ENCODE results near the gene PROK1.
"Not testable (repeated sequence)": the region's sequence is repeated elsewhere in the genome, so short reads cannot be mapped to it uniquely, and the experiment has no call there.

Gene PROK1

DNA sequence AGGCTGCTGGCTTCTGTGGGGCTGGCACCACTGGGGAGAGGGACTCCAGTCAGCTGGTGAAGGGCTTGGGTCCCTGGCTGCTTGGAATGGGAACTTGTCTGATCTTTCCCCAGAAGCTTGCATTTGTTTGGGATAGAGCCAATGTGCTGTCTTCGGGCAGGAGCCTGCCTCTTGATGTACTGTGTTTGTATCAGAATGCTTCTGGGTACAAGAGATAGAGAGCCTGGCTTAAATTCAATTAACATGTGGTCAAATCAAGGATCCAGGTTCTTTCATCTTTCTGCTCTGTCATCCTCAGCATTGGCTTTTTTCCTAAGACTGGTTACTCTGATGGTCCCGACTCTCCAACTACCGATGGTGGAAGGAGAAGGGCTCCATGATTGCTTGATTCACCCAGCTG, 16.0 kb upstream of the PROK1 start:
- no peak for DNase-seq

DNA sequence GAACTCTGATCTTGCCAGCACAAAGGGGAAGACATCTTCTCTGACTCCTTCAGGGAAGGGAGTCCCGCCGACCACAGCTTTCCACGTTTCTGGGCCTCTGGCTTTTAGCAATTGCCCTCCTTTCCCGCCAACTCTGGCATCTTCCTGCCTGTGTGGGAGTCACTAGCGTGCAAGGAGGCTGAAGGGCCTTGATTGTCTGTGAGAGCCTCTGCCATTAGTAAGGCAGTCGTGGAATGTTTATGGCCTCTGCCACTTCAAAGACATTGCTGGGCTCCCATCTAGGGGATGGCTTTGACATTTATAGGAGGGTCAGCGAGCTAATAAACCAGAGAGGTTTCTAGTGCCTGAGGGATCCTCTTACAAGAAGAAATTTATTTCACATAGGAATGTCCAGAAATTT, 14.3 kb upstream of the PROK1 start:
- DNase-seq: no peak

DNA sequence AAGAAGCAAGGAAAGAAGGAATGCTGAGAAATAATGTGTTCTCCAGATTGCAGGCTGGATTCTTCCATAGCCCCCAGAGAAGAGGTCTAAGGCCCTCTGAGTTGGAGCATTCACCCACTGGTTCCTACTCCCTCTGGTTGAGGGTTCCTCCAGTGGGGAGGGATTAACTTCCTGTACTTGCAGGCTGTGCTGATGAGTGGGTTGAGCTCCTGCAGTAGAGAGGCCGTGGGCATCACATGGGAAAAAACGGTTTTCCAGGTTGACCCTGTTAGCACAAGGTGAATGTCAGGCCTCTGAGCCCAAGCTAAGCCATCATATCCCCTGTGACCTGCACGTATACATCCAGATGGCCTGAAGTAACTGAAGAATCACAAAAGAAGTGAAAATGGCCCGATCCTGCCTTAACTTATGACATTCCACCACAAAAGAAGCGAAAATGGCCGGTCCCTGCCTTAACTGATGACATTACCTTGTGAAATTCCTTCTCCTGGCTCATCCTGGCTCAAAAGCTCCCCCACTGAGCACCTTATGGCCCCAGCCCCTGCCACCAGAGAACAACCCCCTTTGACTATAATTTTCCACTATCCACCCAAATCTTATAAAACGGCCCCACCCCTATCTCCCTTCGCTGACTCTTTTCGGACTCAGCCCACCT, 13.2 kb upstream of the PROK1 start:
- not testable (repeated sequence) for DNase-seq

DNA sequence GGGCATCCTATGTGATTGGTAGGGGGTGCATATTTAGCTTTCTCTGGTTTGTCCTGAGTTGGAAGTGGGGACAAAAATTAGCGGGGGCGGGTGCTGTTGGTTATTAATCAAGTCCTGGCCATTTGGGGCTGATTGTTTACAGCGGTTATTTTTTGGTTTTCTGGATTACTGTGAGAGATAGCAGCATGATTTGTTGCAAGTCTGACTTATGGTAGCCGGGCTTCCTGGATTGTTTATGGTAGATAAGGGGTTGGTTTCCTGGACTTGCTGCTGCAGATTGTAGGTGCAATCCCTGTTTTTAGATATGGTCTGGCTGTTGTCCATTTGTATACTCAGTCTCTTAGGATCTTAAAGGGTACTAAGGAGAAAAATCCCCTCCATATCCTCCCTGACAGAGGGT, 12.1 kb upstream of the PROK1 start:
- no peak for DNase-seq

DNA sequence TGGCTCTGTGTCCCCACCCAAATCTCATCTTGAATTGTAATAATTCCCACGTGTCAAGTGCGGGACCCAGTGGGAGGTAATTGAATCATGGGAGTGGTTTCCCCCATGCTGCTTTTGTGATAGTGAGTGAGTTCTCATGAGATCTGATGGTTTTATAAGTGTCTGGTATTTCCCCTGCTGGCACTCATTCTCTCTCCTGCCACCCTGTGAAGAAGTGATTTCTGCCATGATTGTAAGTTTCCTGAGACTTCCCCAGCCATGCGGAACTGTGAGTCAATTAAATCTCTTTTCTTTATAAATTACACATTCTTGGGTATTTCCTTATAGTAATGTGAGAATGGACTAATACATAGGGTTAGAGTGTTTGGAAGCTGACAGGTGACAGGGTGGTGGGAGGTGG, 11.1 kb upstream of the PROK1 start:
- DNase-seq: peak in 1 of 2 donors; percentile 47

DNA sequence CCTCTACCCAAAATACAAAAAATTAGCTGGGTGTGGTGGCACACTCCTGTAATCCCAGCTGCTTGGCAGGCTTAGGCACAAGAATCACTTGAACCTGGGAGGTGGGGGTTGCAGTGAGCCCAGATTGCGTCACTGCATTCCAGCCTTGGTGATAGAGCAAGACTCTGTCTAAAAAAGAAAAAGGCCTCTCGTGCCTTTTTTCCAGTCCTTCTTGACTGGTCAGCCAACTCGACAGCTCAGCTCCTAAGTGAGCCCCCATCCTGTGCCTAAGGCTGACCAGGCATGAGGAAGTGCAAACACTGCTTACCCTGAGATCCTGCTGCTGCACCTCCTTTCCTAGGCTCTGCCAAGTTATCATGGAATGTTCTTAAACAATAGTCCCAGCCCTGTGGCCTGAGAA, 10.1 kb upstream of the PROK1 start:
- no peak for DNase-seq

DNA sequence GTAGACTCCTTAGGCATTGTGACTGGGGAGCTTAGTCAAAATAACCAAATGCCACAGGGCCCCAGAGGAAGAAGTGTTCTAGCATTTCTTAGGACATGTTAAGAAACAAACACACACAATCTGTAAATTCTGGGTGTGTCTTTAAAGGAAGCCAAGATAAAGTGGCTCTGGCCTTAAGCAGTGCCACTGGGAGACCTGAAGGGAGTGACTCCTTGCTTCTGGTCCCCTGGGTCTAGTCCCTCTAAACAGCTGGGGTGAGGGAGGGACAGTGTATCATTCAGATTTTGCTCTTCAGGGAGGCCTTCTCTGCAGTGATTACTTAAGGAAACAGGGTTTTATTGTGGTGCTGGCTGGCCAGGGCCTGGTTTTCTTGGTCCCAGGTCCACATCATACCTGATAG, 9.1 kb upstream of the PROK1 start:
- DNase-seq: no peak

DNA sequence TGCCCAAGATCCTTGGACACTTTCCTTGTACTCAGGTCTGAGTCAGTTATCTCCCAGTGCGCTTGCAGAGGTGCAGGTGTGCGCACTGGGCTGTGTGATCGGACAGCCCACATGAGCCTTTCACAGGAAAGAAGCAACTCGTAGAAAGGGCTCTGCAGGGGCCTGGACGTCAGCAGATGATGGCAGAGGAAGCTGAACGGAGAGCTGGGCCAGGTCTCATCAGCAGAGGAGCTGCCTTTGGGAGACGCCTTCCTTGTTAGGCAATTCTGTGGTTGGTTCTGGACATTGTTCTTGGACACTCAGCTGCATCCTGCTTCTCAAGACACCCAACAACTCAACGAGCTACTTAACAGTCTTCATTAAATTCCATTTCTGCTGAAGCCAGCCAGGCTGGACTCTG, 7.5 kb upstream of the PROK1 start:
- no peak for DNase-seq

DNA sequence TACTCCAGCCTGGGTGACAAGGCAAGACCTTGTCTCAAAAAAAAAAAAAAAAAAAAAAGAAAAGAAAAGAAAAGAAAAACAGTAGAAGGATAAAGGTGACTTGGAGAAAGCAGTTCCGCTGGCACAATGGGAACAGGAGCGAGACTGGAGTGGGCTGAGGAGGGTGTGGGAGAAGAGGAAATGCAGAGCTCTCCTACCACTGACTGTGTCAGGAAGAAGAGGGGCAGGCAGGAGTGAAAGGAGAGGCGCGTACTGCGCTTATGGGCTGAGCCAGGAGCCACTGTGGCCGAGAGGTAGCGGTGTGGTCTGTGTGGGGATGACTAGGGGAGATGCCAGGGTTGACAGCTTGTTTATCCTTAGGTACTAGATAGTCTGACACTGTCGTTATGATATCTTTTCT, 6.4 kb upstream of the PROK1 start:
- no peak for DNase-seq

DNA sequence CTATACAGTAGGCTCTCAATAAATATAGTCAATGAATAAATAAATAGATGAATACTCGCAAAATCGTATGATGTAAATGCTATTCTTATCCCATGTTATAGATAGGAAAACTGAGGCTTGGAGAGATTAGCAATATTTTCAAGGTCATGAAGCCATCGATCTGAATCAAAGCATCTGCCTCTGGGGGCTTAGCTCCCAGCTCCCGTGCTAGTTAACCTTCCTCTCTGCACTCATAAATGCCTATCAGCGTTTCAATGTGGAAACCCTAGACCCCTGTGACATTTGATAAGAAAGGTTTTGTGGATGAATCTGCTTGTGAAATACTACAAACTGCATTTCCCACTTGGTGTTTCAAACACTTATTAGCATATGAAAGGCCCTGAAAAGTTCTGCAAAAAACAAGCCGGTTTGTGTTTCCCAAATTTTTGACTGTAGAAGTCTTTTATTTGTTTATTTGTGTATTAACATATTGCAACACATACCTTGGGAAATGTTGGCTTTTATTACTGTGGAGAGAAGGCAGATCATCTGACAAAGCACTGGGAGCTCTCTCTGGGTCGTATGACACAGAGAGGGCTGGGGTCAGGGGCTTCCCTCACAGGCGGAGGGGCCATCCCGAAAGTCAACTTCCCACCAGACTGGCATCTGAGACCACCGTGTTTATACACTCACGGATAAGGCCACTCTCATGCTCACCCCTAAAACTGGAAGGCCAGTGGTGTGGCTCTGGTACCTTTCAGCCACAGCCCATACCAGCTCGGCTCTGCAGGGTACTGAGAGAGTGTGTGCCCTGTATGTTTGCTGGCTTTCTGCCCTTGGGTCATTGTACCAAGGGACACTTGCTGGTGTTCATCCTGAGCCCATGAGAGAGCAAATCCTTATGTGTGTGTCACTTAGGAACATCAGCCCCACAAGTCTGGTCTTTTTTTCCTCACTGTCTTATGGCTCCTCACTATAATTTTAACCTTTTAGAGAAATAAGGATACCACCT, 993 bp upstream of the PROK1 start:
- peak; percentile 25 to 65 for DNase-seq

DNA sequence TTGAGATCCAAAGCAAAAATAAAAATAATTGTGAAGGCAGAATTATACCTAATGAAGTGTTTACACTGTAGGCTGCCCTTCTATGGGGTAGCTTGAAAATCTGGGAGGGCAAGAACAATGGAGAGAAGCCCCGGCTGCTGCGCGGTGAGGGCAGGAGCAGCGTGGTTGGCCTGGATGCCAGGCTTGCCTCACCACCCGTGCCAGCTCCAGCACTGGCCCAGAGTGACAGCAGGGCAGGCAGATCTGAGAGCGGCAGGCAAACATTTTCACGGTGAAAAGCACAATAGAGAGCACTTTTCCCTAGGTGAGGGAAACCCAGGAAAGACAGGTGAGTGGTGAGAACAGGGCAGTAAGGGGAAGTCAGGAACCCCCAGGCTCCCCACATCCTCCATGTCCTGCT, 1.4 kb downstream of the PROK1 start:
- DNase-seq: no peak

DNA sequence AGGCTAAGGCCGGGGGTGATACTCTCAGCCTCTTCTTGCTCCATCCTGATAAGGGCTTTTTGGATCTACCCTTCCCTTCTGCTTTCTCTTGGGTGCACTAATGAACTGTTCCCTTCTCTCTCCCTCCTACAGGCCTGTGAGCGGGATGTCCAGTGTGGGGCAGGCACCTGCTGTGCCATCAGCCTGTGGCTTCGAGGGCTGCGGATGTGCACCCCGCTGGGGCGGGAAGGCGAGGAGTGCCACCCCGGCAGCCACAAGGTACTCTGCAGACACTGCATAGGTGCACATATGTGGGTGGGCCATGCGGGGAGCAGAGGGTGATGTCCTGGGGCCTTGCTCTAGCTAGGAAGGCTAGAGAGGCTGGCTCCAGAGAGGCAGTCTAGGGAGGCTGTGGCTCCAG, 2.9 kb downstream of the PROK1 start:
- no peak for DNase-seq

DNA sequence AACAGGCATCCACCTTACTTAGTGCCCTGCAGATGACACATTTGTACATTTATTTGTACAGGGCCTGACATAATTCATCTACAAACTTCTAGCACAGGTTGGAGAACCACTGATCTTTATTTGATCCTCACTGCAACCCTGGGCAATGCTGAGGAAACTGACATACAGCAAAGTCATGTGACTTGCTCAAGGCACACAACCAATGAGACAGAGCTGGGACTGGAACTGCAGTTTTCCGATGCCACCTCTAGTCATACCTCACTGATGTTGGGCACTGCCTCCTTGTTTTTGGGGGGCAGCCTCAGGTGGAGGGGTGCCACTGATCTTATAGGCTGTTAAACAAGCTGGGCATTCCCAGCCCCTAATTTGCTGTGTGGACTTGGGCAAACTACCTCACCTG, 3.4 kb downstream of the PROK1 start:
- no peak for DNase-seq

DNA sequence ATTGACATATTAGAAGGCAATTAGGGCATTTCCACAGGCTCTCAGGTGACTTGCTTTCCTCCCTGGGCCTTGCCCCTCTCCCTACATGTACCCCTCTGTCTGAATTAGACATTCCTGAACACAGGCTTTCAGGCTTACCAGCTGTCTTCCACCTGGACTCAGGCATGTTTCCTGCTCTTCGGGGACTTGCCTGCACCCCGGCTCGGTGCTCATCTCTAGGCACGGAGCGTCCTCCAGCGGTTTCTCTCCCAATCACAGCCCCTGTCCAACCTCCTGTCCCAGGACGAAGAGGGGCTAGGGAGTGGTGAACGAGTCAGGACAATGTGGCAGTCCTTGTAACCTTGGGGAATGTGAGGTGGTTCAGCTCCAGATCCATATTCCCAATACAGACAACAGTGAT, 4.2 kb downstream of the PROK1 start:
- no peak for DNase-seq

DNA sequence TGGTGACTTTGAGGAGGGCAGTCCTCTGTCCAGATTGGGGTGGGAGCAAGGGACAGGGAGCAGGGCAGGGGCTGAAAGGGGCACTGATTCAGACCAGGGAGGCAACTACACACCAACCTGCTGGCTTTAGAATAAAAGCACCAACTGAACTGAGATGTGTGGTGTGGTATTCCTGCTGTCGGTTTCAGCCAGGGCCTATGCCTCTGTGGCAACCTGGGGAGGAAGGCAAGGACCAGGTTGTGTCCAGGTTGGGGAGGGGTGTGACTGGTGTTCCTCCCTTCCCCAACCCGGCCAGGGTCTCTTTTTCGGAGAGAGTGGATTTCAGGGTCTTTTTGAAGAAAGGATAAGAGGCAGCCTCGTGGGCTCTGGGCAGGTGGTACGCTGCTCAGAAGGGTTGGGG, 6.3 kb downstream of the PROK1 start:
- DNase-seq: no peak

DNA sequence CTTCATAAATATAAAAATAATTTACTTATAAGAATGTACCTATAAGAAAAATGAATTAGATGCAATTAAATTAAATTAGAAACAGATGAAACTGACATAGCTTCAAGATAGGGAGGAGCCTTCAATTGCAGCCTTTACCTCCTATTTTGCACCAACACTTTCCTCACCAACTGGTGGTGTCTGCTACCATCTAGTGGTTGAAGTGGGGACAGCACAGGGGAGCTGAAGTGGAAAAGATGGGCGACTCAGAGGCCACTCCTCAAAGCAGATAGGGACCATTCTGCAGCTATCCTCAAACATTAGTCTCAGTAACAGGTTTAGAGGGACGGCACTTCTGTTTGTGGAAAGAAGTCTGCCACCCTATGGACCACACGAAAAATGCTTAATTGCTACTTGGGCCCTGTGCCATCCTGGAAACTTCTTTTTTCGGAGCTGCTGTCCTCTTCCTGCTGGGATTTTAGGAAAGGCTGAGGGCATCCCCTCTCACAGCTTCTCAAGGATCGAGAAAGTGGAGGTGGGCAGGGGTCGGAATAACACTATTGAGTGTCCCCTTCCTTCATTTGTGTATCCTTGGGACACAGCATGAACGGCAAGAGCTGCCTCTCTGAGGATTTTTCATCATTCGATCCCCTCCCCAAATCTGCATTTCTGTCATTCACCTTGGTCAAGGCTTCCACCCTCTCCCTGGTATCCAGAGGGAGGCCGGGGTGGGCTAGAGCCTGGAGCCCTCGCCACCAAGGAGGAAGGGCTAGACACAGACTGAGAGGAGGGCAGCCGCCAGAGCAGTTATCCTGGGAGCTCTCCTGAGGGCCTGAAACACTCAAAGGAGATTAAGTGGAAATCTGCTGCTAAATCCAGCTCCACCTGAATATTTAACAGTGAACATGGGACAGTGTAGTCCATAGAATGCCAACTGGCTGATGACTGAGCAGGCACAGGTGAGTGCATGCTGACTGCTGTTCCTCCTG, 9.6 kb downstream of the PROK1 start:
- DNase-seq: peak; percentile 72 to 99

DNA sequence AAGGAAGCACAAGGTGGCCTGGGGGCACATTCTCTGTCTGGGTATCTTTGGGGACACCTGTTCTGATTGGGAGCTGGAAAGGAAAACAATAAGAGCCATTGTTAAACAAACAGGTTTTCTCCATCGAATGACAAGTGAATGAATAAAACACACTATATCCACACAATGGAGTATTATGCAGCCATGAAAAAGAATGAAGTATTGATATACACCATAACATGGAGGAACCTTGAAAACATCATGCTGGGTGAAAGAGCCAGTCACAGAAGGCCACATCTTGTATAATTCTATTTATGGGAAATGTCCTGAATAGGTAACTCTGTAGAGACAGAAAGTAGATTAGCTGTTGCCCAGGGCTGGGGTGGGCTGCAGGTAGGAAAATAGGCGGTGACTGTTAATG, 11.1 kb downstream of the PROK1 start:
- no peak for DNase-seq

DNA sequence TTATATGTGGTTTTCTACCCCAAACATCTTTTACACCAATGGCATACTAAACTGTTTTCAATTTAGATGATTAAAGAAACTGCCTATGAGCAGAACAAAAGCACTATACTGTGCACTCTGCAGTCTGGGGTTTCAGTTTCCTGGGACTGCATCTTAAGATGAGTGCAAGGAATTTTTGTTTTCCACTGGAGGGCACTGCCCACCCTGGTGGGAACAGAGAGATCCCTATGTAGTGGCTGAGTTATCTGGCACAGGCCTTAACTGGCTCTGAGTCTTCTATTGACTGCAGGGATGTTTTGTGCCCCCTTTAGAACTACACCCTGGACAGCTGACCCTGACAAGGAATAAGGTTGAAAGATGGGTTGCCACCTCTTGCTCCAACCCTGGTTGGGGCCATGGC, 12.0 kb downstream of the PROK1 start:
- no peak for DNase-seq

DNA sequence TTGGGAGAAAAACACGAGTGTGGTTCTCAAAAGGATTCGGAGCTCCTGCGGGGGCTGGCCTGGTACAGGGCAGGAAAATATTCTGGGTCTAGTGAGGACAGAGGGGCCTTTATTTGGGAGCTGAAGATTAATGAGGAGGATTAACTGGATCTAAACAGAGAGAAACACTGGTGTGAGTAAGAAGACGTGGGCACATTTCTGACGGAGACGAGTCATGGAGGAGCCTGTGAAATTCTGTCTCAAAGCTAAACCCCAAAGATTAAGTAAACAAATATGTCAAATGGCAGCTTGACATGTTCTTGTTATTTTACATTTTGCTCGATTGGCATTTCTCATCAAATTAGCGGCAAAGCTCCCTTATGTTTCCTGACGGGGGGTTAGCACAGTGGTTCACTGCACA, 12.8 kb downstream of the PROK1 start:
- DNase-seq: no peak

DNA sequence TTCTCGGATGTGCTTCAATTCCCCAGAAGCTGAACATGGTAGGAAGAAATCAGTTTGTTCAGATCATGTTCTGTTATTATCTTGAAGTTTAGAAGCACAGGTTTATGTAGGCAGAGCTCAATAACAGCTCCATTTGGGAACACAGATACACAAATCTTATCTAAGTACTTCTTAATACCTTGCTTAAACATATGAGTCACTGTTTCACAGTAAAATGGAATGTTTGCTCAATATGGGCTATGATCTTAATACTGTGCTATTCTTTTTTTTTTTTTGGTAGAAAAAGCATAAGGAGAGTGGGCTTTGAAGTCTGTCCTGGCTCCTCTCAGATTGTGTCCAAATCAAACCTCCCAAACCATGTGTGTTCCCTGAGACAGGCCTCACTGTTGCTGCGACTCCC, 13.4 kb downstream of the PROK1 start:
- DNase-seq: no peak

DNA sequence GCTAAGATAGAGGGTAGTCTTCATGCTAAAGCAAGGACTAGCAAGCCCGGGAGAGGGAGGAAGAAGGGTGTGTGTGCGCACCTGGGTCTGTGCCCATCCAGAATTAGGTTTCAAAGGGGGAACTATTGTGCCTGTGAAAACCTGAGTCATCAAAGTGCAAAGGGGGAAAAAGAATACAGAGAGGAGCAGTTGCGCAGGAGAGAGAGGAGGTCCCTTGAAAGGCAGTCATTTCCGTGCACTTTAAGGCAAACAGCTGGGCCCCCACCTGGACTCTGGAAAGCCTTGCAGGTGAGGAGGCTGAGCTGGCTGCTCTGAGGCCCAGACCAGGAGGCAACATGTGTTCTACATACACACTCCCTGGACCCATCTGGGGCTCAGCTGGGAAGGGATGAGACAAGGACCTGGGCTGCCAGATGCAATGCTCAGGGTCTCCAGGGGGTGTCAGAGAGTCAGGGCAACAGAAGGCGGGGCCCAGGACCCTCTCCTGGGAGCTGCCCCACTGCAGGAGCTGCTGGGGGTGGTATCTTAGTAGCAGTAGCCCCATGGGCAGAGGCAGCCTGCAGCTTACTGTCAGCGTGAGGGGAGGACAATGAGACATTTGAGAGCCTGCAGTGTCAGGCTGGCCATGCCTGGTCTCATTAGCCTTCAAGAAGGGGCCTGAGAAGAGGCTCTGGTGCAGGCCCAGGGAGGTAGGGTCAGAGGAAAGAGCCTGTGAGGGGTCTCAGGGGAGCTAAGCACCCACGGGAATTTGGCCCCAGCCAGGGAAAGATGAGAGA, 14.3 kb downstream of the PROK1 start:
- DNase-seq: no peak

DNA sequence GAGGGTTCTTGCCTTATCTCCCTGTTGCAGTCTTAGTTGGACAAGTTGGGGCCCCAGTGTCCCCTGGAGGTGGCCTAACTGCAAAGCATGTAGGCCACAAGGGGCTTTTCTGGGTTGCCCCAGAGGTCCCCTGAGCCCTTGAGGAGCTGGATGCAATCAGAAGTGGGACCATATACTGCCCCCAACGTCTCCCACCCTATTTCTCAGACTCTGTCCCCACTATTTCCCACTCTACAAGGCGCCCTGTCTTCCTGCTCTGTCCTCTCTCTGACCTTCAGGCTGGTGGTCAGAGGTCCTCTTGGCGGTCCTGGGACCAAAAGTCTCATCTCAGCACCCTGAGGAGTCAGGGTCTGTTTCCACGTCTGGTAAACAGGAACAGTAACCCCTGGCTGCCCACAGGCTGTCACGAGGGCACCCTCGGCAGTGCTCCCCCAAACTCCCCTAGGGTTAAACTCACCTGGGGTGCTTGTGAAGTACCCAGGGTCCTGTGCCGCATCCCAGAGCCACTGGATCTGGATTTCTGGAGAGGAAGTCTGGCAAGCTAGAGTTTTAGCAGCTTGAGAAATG, 14.9 kb downstream of the PROK1 start:
- DNase-seq: no peak
